Activated T-cell treated with anti-CD3 and anti-CD28 coated beads for 48 hours (primary cell): Measurements from ENCODE around the gene PRR22.
"Not testable (repeated sequence)": the region's sequence is repeated elsewhere in the genome, so short reads cannot be mapped to it uniquely, and the experiment has no call there.

Source experiments
- DNase-seq: peaks from one replicate; pipeline ENCODE4 v3.0.0-alpha.2; 2020; ENCODE audit warnings: low read depth

Gene PRR22

DNA sequence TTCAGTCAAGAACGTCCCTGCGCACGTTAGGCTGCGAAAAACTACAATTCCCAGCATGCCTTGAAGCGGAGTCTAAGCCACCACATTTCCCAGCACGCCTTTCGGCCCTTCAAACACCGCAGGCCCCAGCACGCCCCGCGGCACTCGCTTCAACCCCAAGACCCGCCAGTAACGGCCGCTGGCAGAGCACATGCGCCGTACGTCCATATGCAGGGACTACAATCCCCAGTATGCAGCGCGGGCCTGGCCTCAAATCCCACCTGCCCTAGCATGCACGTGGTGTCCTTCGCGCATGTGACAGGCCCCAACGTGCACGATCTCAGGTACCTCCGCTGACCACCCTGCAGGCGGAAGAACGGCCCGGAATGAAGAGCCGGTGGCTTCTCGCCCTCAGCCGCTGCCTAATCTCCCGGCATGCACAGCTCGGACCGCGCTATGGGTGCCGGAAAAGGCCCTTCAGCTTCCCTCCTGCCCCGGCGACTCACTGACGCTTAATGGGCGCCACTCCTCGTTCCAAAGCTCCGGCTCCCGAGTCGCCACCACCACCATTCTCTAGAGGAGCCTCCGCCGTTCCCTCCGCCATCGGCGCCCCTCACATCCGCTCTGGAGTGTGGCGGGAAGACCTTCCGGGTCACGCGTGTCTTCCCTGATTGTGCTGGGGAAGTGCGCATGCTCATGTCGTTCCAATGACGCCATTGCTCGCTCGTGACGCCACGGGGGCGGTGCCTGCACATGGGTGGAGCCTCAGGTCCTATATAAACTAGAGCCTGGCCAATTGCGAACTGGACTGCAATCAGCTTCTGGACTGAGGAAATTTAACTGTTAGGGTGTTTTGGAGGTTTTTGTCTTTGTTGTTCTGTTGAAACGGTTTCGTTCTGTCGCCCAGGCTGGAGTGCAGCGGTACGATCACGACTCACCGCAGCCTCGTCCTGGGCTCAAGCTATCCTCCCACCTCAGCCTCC is 6.3 kb upstream of the PRR22 start, which contains the start of gene DUS3L:
Gene DUS3L (minus strand): TSS at position 605 of the 962 bp plus-strand sequence. CDS start 22 bp downstream, at position 583.
- DNase-seq = peak; percentile 92

DNA sequence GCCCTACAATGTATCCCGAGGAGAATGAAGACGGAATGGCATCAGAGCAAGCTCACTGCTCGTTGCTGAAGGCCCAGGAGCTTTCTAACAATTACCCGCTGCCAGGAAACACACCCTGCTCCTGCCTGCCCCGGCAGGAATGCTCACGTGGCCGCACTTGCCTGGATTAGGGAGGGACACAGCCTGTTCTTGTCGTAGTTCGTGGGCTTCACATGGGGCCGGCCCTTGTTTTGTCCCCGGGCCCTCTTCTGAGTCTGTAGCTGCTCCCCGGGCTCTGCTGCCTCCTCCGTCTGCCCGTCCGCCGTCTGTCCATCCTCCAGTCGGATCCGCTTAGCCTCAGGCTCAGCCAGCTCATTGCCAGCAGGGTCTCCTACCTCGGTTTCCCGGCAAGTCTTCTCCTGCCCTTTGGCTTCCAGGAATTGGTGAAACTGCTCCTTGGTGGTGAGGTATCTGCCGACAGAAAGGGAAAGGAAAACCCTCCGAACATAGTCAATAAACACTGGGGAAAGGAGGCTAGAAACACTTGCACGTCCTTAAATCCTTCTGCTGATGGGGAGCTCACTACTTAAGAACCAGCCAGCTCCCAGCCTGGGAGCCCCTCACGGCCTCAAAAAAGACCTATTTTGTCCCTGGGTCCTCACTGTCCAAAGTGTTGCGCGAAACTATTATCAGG is 5.5 kb upstream of the PRR22 start:
- DNase-seq = no peak

DNA sequence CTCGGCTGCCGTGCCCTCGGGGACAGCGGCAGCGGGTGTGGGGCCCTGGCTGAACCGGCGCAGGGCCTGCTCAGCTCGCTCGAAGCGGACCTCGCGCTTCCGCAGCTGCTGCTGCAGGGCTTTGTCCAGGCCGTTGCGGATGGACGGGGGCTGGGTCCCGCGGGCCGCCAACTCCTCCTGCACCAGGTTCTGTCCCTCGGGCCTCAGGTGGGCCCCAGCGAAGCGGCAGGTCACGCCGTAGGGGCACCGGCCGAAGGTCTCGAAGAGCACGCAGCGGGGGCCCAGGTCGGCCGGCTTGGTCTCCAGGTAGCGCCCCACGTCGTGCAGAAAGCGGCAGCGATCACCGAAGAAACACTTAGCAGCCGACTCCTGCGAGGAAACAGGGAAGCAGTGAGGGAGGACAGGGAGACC is 4.8 kb upstream of the PRR22 start:
- no peak for DNase-seq

DNA sequence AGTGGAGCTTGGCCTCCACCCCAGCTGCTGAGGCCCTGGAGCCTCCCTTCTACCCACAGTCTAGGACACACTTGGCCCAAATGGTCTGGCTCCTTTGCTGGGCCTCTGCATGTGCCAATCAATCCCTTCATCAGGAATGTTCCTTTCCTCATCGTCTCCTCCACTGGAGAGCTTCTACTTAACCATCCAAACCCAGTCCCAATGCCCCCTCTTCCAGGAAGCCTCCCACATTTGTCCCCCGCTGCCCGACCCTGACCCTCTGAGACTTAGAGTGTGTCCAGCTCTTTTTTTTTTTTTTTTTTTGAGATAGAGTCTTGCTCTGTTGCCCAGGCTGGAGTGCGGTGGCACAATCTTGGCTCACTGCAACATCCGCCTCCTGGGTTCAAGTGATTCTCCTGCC is 3.9 kb upstream of the PRR22 start:
- no peak for DNase-seq

DNA sequence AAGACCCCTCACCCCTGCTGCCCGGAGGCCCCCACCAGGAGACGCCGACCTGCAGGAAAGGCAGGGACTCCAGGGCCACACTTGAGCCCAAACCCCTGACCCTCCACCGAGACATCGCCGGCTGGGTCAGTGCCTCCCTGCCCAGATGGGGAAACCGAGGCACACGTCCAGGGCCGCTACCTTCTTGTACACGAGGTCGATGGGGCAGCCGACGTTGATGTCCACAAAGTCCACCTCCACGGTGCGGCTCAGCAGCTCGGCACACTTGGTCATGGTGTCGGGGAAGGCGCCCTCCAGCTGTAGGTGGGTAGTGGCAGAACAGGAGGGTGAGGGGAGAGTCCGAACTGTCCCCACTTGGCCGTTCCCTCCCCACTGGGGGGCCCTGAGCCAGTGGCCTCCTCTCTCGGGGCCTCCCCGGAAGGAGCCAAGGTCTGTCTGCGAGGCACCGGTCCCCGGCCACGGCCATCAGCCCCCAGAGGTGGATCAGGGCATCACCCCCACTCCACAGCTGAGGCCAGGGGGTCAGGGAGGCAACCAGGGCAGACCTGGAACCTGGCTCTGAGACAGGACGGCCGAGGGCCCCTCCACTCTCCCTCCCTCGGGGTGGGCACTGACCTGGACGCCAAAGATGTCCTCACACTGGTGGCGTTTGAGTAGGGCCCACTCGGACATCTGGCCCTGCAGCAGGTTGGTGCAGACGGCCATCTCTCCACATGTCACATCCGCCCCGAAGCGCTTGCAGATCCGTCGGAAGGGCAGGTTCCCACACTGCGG is 3.0 kb upstream of the PRR22 start:
- DNase-seq = no peak

DNA sequence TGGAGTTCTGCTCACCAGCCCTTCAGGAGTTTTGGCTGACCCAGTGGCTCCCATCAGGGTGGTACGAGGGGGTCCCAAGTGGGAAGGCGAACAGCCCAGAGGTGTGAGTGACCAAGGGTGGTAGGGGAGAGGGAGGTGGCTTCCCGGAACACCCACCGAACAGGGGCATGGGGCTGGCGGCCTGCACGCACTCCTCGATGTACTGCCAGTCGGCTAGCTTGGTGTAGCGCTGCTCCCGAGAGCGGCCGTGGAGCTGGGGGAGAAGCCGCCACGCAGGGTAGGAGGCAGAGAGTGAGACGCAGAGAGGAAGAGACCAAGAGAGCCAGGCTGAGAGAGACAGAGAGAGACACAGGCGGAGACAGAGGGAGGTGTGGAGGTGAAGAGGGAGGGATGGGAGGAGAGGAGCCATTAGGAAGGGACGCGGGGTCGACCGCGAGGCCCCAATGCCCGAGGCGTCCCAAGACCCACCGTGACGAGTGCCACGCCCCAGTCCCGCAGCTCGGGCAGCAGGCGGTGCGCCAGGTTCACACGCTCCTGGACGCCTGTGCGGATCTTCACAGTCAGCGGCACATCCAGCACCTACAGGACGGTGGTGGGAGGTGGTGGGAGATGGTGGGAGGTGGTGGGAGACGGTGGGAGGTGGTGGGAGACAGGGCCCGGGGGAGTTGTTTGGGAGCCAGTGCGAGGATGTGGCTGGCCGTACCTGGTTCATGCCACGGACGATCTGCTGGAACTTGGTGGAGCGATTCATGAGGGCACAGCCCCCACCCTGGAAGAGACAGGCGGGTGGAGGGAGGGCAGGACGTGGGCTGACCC is 2.3 kb upstream of the PRR22 start:
- no peak for DNase-seq

DNA sequence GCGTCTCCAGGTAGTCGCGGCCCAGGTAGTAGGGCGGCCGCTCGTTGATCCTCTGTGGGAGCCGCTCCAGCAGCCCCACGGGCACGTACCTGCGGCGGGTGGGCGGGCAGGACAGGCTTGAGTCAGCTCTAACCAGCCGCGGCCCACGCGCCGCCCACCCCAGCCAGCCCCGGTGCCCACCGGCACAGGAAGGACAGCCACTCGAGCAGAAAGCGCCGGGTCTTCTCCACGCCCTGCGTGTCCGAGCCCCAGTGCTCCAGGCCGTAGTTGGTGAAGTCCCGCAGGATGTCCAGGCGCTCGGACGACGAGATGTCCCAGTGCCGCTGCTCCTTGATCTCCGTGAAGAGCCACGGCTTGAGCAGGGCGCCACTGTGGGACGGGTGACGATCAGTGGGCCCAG is 877 bp upstream of the PRR22 start:
- DNase-seq = no peak

DNA sequence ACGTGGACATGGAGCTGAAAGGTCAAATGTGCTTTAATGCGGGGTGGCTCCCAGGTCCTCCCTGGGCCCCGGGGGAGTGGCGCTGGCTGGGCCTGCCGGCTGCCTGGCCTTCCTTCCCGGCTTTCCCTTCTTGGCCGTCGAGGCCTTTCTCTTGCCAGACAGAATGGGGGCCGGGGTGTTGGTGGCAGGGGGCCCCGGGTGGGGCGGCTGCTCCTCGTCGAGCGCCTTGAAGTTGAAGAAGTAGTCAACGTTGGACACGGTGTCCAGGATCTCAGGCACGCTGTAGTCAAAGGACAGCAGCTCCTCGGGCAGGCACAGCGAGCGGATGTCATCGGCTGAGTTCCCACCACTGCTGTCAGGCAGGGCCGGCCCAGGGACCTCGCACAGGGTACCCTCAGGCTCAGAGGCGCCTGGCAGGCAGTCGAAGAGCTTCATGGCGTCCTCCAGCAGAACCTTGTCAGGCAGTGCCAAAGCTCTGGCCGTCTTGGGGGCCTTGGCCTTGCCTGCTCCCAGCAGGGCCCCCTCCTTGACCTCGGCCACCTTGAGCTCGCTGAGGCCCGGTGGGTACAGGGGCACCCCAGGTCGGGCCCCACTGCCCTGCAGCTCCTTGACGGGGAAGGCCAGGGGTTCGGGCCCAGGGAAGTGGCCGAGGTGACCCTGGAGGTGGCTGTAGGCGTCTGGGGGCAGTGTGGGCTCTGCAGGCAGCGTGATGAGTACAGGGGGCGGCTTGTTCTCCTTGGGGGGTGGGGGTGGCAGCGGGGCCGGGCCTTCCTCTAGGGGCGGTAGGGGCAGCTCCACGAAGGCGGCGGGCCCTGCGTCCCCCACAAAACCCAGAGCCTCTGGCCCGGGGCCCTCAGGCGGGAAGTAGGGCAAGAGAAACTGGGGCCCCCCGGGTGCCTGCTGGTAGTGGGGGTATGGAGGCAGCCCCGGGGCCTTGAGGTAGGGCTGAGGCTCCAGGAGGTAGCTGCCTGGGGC is 1.3 kb downstream of the PRR22 start:
- no peak for DNase-seq

DNA sequence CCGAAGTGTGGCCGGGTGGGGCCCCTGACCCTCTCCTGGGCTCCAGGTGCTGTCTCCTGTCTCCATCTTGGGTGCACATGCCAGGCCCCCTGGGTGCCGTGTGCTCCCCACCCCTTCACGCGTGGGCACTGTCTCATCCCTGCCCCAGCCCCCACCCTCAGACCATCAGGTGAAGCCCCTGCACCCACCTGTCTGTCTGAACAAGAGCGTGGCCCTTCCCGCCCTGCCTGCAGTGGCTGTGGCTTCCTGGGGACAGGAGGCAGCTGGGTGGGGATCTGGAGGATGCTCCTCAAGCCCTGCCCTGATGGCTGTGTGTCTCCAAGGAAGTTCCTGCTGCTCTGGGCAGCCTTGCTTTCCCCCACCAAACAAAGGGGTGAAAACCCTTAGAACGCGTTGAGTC is 2.2 kb downstream of the PRR22 start:
- no peak for DNase-seq

DNA sequence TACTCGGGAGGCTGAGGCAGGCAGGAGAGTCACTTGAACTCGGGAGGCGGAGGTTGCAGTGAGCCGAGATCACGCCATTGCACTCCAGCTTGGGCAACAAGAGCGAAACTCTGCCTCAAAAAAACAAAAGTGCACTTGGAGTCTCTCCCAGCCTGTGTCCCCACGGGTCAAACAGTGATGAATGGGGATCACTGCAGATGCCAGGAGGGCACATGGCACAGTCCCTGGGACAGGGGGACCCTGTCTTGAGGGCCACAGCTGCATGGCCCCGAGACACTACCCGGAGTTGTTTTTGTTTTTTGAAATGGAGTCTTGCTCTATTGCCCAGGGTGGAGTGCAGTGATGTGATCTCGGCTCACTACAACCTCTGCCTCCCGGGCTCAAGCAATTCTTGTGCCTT is 3.6 kb downstream of the PRR22 start:
- not testable (repeated sequence) for DNase-seq

DNA sequence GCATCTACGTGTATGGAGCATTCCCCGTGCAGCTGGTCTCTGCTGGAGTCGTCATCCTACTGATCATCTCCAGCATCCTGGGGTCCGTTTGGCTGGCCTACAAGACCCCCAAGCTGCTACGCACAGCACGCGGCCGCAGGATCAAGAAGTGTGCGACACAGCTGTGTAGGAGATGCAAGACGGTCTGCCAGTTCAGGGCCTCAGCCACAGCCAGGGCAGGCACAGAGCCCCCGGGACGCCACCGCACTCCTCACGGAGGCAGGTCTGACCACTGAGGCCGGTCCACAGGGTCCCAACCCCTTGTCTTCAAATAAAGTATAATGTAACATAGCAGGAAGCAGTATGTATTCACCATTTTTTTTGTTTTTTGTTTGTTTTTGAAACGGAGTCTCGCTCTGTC is 6.1 kb downstream of the PRR22 start:
- DNase-seq = no peak

DNA sequence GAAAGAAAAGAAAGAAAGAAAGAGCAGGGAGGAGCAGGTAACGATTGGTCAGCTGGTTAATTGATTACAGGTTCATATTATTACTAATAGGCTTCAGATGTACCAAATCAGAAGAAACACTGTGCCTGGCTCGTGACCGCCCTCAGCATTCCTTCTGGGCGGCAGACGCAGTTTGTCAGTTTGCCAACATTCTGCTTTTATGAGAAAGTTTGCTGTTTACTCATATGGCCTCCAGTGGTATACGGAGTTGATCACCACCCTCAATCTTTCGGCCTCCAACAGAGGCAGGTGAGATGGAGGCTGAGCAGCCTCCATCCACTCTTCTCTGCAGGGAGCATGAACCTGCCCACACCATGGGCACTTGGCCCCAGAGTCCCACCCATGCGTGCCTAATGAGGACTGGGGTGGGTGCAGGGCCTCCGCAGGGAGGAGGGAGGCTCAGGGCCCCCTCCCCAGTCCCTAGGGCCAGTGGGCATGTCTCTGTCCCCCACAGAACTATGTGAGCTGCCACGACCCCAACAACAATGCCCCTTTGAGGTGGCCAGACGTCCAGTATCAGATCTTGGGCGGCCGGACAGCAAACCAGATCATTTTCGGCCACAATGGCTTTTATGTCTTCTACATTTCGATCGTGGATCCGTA is 8.8 kb downstream of the PRR22 start:
- no peak for DNase-seq

DNA sequence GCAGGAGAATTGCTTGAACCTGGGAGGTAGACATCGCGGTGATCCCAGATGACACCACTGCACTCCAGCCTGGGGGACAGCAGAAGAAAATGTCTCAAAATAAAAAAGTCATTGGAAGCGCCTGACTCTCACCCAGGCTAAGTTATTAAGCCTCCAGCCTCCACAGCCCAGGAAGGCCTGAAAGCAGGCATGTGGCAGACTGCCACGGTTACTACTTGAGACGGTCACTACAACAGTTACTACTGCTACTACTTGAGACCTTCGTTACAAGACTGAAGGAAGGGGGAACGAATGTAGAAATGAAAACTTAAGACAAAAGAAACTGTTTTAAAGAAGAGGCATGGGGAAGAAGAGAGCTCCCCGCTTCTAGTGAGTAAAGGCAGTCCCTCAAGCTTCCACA is 9.6 kb downstream of the PRR22 start:
- no peak for DNase-seq

DNA sequence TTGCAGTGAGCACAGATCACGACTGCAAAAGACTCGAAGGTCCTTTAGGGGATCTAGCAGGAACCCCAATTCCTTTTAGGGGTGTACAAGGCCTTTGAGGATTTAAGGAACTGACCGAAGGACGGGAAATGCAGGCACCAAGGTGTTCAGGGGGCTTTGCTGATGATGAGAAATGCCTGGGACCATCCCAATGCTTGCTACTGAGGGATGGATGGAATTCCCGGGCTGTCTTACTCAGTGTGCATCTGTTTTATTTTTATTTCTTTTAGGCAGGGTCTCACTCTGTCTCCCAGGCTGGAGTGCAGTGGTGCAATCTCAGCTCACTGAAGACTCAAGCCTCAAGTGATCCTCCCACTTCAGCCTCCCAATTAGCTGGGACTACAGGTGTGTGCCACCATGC is 11.3 kb downstream of the PRR22 start:
- DNase-seq = no peak

DNA sequence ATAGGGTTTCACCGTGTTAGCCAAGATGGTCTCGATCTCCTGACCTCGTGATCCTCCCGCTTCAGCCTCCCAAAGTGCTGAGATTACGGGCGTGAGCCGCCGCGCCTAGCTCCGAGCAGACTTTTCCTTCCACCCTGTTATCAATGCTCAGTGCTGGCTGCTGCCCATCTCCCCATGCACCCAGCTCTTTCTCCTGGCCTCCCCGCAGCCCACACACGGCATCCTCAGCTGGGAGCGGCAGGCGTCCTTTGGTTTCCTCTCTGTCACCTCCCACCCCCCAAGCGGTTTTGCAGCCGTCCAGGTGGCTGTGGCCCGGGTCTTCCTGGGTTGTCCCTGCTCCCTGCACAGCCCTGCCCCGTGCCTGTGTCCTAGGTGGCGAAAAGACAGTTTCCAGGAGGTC is 12.1 kb downstream of the PRR22 start:
- no peak for DNase-seq

DNA sequence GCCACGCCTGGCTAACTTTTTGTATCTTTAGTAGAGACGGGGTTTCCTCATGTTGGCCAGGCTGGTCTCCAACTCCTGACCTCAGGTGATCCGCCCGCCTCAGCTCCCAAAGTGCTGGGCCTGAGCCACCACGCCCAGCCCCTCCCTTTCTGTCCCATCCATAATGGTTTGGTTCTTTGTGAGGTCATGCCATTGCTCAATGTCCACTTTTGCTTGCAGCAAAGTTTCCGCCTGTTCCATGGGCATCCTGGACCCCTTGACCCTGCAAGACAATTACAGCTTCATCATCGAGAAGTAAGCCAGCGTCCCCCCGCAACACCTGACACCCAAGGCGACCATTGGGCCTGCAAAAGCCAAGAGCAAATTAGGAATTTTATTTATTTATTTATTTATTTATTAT is 16.6 kb downstream of the PRR22 start:
- DNase-seq = no peak

DNA sequence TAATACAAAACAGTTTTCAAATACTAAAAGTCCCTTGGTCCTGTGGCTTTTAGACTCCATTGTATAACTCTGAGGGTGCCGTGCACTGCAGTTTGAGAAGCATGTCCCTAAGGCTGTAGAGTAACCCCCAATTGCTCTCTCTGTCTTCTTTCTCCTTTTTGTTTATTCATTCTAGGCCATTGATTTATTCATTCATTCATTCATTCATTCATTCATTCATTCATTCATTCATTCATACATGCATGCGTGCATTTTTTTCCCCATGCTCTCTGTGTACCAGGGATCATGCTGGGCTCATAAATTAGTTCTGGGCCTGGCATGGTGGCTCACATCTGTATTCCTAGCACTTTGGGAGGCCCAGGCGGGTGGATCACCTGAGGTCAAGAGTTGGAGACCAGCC is 19.3 kb downstream of the PRR22 start:
- DNase-seq = no peak

DNA sequence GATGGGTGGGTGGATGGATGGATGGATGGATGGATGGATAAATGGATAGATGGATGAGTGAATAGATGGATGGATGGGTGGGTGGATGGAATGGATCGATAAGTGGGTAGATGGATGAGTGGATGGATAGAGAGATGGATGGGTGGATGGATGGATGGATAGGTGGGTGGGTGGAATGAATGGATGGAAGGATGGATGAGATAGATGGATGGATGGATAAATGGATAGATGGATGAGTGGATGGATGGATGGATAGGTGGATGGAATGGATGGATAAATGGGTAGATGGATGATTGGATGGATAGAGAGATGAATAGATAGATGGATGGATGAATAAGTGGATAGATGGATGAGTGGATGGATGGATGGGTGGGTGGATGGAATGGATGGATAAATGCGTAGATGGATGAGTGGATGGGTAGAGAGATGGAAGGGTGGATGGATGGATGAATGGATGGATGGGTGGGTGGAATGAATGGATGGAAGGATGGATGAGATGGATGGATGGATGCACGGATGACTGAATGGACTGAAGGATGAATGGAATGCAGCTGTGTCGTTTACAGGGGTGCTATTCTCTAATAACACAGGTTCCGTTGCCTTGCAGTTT is 21.8 kb downstream of the PRR22 start:
- no peak for DNase-seq

DNA sequence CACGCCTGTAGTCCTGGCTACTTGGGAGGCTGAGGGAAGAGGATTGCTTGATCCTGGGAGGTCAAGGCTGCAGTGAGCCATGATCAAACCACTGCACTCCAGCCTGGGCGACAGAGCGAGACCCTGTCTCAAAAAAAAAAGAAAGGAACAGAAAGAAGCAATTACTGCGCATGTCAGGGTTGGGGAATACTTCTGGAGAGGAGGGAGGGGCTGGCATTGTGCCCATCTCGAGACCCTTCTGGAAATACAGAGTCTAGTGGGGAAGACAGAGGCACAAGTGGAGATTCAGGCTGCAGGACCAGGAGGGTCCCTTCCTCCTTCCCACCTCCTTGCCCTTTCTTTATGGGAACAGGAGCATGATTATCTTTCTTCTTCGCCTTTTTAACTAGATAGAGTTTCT is 30.8 kb downstream of the PRR22 start:
- no peak for DNase-seq

DNA sequence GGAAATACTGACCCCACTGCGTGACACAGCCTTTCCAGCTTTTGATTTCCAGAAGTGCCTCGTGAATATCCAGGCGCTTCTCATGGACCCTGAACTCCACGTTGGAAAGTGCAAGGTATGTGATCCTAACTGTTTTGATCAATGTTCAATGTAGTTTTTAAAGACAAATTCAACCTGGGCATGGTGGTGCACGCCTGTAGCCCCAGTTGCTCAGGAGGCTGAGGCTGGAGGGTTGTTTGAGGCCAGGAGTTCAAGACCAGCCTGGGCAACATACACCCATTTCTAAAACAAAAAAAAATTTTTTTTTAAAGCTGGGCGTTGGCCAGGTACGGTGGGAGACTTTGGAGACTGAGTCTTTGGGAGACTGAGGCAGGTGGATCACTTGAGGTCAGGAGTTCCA is 32.8 kb downstream of the PRR22 start:
- DNase-seq = no peak
